ENCODE results near the gene MRPL45.
A peak's percentile ranks its signal among the peaks of the same experiment; 100 is the strongest.

The MRPL45 gene

DNA sequence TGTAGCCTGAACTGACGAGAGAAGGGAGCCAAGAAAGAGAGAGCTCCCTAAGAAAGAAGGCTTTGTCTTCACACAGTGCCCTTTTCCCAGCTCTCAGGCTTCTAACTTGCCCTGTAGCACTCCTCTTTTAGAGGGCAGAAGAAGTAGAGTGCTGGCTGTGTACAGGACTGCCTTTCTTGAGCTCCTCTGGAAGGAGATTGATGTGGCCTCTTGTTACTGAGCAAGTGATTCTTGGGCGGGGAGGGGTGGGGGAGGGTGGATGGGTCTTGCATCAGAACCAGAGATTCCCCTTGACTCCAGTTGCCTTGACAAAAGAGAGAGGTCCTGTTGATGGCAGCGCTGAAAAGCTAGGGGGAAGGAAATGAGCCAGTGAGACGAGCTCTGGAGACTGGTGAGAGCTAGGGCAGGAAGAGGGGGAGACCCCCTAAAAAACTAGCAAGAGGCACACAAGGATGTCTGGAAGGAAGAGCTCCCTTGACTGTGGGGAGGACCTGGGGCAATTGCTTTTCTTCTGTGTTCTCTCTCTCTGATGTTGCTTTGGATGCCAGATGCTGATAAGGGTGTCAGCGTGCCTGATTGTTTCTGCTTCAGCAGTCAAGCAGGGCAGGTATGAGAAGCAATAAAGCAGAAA lies 28.4 kb downstream of the MRPL45 start:
- DNase-seq: no peak

DNA sequence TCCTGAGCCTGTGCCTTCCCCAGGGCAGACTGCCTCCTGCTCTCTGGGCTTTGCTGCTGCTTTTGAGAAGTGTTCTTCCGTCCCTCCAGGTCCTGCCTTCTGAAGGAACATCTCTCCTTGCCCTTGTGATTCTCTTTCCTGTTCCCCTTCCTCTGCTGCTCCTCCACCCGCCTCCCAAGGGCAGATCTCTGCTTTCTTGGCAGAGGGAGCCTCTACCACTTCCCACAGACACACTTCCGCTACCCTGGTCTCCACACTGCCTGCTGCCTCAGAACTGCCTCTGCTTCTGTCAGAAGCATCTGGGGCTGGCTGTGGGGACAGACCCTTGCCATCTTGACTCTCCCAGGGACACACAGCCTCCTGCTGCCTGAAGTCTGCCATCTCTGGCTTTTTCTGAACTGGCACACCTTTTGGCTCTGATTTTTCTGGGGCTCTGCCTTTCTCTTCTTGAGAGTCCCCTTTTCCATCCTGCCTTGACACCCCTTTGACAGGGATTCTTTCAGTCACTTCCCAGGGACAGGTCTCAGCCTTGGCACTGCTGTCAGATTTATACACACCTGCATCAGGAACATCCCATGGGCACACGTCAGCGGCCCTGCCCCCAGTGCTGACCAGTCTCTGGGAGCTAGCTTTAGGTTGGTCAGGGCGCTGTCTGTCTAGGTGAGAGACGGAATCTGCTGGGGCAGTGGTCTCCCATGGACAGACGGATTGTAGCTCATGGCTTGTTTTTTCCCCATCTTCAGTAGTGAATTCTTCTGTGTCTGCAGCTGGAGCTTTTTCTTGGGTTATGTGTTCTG lies 30.2 kb downstream of the MRPL45 start:
- no peak for DNase-seq

DNA sequence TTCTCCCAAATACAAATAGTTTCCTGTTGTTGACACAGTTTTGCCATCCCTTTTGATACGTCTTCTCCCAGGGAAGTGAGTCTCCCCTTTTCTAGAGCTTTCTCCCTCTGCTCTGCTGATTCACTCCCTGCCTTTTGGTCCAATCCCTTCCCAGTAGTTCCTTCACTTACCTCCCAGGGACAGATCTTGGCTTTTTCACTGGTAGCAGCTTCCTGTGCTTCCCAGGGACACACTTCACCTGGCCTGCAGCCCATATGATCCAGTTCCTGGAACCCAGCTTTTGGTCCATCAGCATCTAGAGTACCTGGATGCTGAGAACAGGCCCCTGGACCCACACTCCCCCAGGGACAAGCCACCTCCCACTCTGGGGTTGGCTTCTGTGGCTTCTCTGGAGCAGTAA lies 31.0 kb downstream of the MRPL45 start:
- DNase-seq: no peak

DNA sequence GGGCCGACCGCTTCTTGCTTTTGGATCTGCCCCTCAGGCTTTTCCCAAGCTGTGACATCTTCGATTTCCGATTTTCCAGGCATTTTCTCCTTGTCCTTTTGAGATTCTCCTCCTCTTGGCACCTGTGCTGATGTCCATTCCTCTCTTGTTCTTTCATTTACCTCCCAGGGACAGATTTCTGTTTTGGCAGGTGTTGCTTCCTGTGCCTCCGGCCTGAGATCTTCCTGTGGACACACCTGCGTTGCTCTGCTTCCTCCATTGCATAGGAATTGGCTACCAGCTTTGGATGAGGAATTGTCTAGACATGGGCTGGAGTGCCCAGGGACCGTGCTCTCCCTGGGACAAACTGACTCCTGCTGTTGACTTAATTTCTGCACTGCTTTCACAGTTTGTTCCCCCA lies 31.7 kb downstream of the MRPL45 start:
- no peak for DNase-seq

GRCh38 chr17:38329284-38329683 lies 32.3 kb downstream of the MRPL45 start:
- DNase-seq: no peak

GRCh38 chr17:38329808-38330730 lies 33.1 kb downstream of the MRPL45 start:
- no peak for DNase-seq

DNA sequence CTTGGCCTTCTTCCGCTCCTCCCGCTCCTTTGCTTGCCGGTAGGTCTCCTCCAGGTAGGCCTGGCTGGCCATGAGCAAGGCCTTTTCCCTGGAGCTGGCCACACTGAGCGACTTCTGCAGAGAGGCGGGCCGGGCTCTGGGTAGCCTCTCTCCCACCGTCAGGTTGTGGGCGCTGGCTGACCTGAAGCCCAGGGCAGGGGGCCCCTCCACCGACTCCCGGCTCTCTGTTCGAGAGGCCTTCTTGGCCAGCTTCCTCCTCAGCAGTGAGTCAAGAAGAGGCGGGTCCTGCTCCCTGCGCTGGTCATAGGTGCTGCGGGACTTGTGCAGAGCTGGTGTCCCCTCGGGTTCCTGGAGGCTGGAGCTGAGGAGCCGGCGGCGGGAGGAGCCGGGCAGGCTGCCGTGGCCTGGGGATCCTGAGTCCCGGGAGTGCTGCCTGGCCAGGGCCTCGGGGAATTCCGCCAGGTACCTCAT lies 34.0 kb downstream of the MRPL45 start:
- DNase-seq: no peak

GRCh38 chr17:38332735-38333134 lies 35.8 kb downstream of the MRPL45 start:
- no peak for DNase-seq

DNA sequence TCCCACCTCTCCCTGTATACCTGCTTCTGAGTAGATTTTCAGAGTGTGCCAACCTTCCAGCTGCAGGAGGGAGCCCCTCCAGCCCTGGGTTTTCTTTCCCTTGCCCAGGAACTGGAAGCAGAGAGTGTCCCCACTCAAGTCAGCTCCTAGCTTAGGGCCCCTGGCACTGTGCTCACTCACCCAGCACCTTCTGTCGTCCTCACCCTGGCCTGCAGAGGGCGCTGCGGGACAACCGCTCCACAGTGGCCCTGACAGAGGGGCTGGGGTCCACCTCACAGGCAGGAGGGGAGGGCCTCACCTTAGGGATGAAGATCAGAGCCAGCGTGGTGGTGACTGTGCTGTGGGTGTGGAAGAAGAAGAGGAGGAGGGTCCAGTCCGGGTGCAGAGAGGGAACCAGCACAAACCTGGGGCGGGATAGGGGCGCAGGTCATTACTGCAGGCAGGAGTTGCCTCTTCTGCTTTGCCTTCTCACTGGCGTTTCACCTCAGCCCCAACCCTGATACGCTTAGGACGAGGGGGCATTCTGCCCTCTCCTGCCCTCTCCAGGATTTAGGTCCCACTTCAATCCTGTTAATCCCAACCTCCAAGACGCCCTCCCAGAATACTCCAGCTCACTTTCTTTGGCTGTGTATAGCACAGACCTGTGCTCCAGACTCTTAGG lies 36.8 kb downstream of the MRPL45 start:
- peak; percentile 23 for DNase-seq

DNA sequence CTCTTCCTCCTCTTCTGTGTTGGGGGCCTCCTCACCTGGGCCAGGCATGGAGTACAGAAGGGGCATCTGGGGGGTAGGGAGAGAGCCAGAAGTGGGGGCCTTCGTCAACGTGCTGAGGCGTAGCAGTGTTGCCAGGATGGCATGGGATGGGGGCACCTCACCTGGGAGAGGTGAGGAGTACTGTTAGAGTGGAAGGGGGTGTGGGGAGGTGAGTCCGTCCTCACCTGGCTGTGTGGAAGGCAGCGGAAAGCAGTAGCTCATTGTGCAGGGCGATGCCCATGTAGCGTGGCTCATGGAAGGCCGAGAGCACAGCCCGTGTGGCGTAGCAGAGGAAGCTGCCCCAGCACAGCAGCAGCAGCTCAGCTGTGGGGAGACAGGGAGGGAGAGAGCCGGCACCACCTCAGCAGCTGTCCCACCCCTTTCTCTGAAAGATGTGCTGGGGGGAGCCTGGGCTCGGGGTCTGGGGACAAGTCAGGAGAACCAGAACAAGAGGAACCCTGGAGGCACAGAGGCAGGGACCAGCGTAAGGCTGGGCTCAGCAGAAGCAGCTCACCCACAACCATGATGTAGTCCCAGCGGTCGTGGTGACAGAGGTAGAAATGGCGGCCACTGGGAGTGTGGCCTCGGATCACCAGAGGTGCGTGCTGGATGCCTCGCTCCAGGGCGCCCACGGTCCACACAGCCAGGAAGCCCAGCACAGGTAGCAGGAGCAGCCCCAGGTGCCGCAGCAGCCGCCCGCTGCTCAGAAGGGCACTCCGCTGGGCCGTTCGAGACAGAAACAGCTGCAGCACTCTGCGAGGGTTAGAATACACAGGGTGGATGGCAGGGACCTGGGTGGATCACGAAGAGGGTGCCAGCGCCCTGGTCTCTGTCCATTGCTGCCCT lies 37.8 kb downstream of the MRPL45 start:
- DNase-seq: no peak

GRCh38 chr17:38336838-38337237 lies 39.9 kb downstream of the MRPL45 start:
- DNase-seq: no peak

DNA sequence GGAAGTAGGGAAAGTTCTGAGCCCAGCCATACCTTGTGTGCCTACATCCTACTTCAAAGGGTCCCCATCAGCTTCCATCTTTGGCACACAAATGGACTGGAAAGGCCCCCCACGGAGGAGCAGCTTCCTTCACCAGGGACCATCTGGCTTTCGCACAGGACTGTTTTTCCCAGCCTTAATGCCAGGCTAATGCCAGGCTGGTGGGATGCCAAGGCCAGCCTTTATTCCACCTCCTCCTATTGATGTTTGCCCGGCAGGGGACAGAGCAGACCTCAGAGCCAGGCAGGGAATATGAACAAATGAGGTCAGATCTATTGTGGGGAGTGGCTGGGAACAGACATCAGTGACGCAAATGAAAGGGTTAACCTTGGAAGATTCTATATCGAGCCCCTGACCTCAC lies 41.1 kb downstream of the MRPL45 start:
- DNase-seq: no peak

DNA sequence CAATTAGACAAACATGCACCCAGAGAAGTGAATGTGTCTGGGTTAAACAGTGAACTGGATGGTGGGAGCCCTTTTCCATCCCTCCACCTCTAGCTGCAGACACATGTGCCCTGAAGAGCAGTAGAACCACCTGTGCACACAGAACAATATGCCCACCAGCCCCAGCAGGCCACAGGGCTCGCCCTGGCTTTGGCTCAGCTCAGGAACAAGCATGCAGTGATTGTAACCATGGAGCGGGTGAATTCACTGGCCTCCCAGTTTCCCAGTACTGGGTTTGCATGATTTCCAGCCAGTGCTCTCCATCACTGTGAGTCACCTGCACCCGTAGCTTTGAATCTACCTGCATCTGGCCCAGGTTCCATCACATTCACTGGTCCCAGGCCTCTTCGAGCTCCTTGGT lies 41.6 kb downstream of the MRPL45 start:
- DNase-seq: no peak

DNA sequence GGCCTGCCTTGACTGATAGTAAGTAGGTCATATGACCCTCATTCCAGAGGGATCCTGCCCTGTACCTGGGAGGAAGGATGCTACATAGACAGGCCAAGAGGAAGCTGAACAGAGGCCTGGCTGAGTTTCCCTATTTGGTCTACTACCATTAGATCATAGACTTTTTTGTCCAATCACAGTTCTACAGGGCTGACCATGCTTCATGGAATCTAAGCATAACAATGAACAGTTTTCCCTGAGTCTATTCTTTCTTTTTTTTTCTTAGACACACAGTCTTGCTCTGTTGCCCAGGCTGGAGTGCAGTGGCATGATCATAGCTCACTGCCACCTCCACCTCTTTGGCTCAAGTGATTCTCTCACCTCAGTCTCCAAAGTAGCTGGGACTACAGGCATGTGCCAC lies 42.9 kb downstream of the MRPL45 start:
- no peak for DNase-seq

GRCh38 chr17:38341035-38341721 lies 44.2 kb downstream of the MRPL45 start:
- DNase-seq: no peak

- DNase-seq: no peak
Observed at GRCh38 chr17:38342886-38343607, 46.1 kb downstream of the MRPL45 start.

DNA sequence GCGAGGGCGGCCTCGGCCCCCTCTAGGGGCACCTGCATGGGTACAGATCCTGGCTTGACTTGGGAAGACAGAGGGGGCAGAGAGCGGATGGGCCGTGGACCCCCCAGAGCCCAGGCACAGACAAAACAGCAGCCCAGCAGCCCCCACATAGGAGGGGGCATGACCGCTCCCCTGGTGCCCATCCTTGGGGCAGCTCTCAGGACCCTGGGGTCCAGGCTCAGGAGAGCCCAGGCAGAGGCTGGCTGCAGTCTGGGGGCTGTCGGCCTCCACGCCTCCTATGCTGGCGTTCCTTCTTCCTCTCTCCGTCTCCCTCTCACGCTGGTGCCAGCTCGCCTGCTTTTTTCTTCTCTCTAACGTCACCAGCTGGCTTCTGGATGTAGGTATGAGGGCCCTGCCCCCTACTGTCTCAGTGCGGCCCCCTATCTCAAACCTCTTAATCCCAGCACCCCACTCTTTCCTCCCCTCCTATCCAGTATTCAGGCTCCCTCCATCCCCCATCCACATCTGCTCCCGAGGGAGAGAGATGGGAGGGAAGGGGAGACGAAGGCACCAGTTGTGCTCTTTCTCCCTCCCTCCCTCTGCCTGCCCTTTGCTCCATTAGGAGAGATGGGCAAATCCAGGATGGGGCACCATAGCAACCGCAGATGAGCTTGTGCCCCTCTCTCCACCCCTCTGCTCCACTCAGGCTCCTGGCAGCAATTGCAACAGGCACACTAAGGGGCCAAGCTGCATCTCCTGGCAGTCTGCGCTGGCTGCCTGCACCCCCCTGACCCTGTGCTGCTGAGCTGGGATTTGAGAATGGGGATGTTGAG lies 46.8 kb downstream of the MRPL45 start, which contains the start of gene GPR179:
TSS of gene GPR179 (minus strand) at position 349 of the 812 bp plus-strand sequence. CDS start at position 182, 167 bp downstream.
- no peak for DNase-seq

- DNase-seq: no peak
Observed at GRCh38 chr17:38344420-38344745, 47.4 kb downstream of the MRPL45 start.

- no peak for DNase-seq
Observed at GRCh38 chr17:38345743-38346142, 48.8 kb downstream of the MRPL45 start.

Data from activated CD8-positive, alpha-beta memory T cell treated with anti-CD3 and anti-CD28 coated beads, Interleukin-2, amount 50 U/mL, for 4 hours (primary cell).